Parathyroid adenoma (tissue), 2 donors: ENCODE data around the gene MRPL10.

ENCODE experiments used
- H2AFZ ChIP-seq: fragments of 300-600 bp; sonication (generic); one replicate; pipeline ENCODE4 v1.7.0; 2017; ENCODE audit warnings: antibody characterized with exemption, mild to moderate bottlenecking
- H3K27ac ChIP-seq: fragments of 300-600 bp; sonication (generic); one replicate; pipeline ENCODE4 v1.7.0; 2017
- H3K27me3 ChIP-seq: fragments of 300-600 bp; sonication (generic); one replicate; pipeline ENCODE4 v1.7.0; 2017; ENCODE audit warnings: low read length; ENCODE audit not compliant: control insufficient read depth, insufficient read depth
- H3K36me3 ChIP-seq: fragments of 300-600 bp; sonication (generic); one replicate; pipeline ENCODE4 v1.7.0; 2017; ENCODE audit warnings: low read length; ENCODE audit not compliant: control insufficient read depth, insufficient read depth
- H3K4me1 ChIP-seq: fragments of 300-600 bp; sonication (generic); one replicate; pipeline ENCODE4 v1.7.0; 2017; ENCODE audit warnings: control low read depth
- H3K4me2 ChIP-seq: fragments of 300-600 bp; sonication (generic); one replicate; pipeline ENCODE4 v1.7.0; 2017; ENCODE audit warnings: low read length
- H3K4me3 ChIP-seq: fragments of 300-600 bp; sonication (generic); one replicate; pipeline ENCODE4 v1.7.0; 2017; ENCODE audit warnings: low read depth, low read length
- H3K79me2 ChIP-seq: fragments of 300-600 bp; sonication (generic); one replicate; pipeline ENCODE4 v1.7.0; 2017; ENCODE audit warnings: control low read depth
- H3K9ac ChIP-seq: fragments of 300-600 bp; sonication (generic); one replicate; pipeline ENCODE4 v1.7.0; 2017; ENCODE audit warnings: mild to moderate bottlenecking
- H3K9me3 ChIP-seq: fragments of 300-600 bp; sonication (generic); one replicate; pipeline ENCODE4 v1.7.0; 2017; ENCODE audit warnings: low read length; ENCODE audit not compliant: control insufficient read depth
- CTCF ChIP-seq: fragments of 300-600 bp; sonication (generic); IDR thresholded peaks from one replicate; pipeline ENCODE4 v1.7.0; 2017; ENCODE audit warnings: antibody characterized with exemption, mild to moderate bottlenecking
- donor health status: primary hyperparathyroidism.

The MRPL10 gene

GRCh38 chr17:47821031-47821423 is 10.3 kb downstream of the MRPL10 start:
- Histone ChIP-seq H3K9me3 (no peaks in the 10 kb centered on the region), H3K79me2 (no peaks in the 10 kb centered on the region), H3K27me3 (no peaks in the 10 kb centered on the region), H3K4me3 (peak overlapping the region; percentile 24), H3K36me3 (no peaks in the 10 kb centered on the region), H2AFZ (peak overlapping the region; percentile 90), H3K27ac (no peak overlapping the region), H3K4me2 (peak overlapping the region; percentile 0), H3K4me1 (peaks cover 11% of the 10 kb centered on the region), H3K9ac (no peak overlapping the region)
- TF ChIP-seq CTCF = no peak

- no peak overlapping the region for H3K4me3 ChIP-seq
- H3K27ac ChIP-seq = no peak overlapping the region
- H3K9ac ChIP-seq = no peak overlapping the region
Measured at GRCh38 chr17:47820033-47820789, 11.1 kb downstream of the MRPL10 start.

GRCh38 chr17:47819475-47819874 is 11.9 kb downstream of the MRPL10 start:
- H3K27ac ChIP-seq = no peak overlapping the region
- H3K79me2 ChIP-seq = no peaks in the 10 kb centered on the region
- TF ChIP-seq CTCF = no peak
- H3K27me3 ChIP-seq = no peaks in the 10 kb centered on the region
- H3K9me3 ChIP-seq = no peaks in the 10 kb centered on the region
- H3K4me2 ChIP-seq = no peak overlapping the region
- H2AFZ ChIP-seq = no peak overlapping the region
- H3K9ac ChIP-seq = no peak overlapping the region
- H3K4me3 ChIP-seq = no peak overlapping the region
- H3K36me3 ChIP-seq = no peaks in the 10 kb centered on the region
- peaks cover 11% of the 10 kb centered on the region for H3K4me1 ChIP-seq

More at GRCh38 chr17:47820033-47820789, 11.1 kb downstream of the MRPL10 start:
- H2AFZ ChIP-seq = no peak overlapping the region
- no peaks in the 10 kb centered on the region for H3K27me3 ChIP-seq
- no peak for TF ChIP-seq CTCF
- no peaks in the 10 kb centered on the region for H3K9me3 ChIP-seq
- H3K4me1 ChIP-seq = peaks cover 11% of the 10 kb centered on the region
- no peaks in the 10 kb centered on the region for H3K79me2 ChIP-seq
- H3K36me3 ChIP-seq = no peaks in the 10 kb centered on the region
- no peak overlapping the region for H3K4me2 ChIP-seq

- no peaks in the 10 kb centered on the region for H3K36me3 ChIP-seq
- no peak for TF ChIP-seq CTCF
Measured at GRCh38 chr17:47818002-47818695, 13.2 kb downstream of the MRPL10 start.

More at GRCh38 chr17:47818002-47818695, 13.2 kb downstream of the MRPL10 start:
- H3K27ac ChIP-seq = no peak overlapping the region
- H3K79me2 ChIP-seq = no peaks in the 10 kb centered on the region
- no peak overlapping the region for H3K9ac ChIP-seq
- H3K4me1 ChIP-seq = peaks cover 11% of the 10 kb centered on the region
- no peak overlapping the region for H3K4me2 ChIP-seq
- no peaks in the 10 kb centered on the region for H3K9me3 ChIP-seq
- no peak overlapping the region for H2AFZ ChIP-seq
- no peaks in the 10 kb centered on the region for H3K27me3 ChIP-seq
- no peak overlapping the region for H3K4me3 ChIP-seq
